HG03571 (cell line): ENCODE results near the gene CNTN2.

Experiments used
- ATAC-seq: cut with Tn5 transposase; IDR thresholded peaks from one replicate; pipeline ENCODE4 v1.9.1; 2021; ENCODE audit not compliant: unreplicated experiment

CNTN2 gene, protein sequence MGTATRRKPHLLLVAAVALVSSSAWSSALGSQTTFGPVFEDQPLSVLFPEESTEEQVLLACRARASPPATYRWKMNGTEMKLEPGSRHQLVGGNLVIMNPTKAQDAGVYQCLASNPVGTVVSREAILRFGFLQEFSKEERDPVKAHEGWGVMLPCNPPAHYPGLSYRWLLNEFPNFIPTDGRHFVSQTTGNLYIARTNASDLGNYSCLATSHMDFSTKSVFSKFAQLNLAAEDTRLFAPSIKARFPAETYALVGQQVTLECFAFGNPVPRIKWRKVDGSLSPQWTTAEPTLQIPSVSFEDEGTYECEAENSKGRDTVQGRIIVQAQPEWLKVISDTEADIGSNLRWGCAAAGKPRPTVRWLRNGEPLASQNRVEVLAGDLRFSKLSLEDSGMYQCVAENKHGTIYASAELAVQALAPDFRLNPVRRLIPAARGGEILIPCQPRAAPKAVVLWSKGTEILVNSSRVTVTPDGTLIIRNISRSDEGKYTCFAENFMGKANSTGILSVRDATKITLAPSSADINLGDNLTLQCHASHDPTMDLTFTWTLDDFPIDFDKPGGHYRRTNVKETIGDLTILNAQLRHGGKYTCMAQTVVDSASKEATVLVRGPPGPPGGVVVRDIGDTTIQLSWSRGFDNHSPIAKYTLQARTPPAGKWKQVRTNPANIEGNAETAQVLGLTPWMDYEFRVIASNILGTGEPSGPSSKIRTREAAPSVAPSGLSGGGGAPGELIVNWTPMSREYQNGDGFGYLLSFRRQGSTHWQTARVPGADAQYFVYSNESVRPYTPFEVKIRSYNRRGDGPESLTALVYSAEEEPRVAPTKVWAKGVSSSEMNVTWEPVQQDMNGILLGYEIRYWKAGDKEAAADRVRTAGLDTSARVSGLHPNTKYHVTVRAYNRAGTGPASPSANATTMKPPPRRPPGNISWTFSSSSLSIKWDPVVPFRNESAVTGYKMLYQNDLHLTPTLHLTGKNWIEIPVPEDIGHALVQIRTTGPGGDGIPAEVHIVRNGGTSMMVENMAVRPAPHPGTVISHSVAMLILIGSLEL

DNA sequence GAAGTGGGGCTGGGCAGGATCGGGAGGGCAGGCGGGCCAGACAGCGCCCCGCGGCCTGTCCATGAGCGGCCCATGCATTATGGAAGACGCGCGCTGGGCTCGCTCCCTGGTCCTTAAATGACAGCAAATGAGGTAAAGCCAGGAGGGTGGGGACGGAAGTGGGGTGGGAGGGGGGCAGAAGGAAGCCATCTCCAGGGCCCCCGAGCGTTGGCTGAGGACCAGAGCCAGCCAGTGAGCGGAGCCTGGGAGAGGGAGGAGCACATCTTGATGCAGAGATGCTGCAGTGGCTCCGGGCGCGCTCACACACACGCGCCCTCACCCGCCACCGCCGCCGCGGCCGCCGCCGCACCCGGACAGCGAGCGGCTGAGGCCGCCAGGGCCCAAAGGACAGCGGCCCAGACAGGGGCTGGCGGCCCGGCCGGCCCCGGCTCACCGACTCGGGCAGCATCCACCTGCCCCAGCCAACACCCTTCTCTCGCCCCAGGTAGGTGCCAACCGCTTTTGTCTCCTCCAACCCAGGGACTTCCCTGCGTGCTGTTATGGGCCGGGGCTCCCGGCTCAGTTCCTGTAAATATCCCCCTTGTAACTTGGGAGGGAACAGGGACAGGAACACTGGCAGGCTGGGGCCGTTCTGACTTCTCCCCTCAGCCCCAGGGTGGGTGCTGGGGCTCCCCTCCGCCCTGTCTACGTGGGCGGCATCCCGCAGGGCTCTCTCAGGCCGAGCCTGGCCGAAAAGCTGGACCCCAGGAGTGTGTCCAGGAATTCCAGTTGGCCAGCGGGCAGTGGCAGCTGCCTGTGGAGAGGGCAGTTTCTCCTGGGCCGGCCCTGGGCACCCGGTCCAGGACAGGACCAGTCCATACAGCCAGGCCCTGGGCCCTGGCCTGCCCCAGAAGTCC lies at the start of gene CNTN2:
CNTN2 (plus strand) TSS at position 302 of the 896 bp plus-strand sequence. CDS start 9,974 bp downstream, outside the sequence.
- ATAC-seq: no peak

DNA sequence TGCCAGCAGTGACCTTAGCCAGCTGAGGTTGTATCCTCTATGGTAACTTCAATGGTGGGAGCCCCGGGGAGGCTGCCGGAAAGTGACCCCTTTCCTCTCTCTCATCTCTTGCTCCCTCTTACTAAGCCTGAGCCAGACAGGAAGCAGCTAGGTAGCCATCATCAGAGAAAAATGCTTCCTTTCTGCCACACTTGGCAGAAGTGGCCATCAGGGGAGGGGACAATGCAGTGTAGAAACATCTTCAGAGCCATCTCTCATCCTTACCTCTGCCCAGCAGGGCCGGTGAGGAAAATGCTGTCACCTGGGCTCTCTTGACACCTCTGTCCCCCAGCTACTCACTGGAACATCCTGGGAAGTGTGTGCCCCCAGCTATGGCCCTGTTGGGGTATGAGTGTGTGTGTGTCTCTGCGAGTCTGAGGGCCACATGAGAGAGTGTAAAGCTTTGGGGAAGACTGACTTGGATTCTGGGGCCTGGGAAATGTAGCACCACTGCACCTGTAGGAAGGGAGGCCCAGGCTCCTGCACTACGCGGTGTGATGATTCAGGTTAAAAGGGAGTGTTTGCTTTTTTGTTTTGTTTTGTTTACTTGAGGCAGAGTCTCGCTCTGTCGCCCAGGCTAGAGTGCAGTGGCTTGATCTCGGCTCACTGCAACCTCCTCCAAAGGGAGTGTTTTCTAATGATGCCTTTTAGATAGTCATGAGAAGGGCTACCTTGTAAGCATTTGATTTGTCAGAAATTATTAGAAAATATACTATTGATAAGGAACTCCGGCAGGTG lies 48.7 kb upstream of the CNTN2 start:
- no peak for ATAC-seq

DNA sequence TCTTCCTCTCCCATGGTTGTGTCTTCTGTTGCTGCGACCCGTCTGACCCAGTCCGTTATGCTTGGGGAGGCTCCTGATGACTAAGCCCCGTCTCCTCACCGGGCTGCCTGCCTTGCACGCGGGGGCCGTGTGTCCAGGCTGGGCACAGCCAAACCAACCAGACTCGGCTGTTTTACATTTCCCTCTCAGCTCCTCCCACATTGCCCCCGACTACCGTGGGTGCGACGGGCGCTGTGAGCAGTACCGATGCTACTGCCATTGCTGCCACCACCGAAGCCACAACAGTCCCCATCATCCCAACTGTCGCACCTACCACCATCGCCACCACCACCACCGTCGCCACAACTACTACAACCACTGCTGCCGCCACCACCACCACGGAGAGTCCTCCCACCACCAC lies 46.0 kb upstream of the CNTN2 start:
- no peak for ATAC-seq

DNA sequence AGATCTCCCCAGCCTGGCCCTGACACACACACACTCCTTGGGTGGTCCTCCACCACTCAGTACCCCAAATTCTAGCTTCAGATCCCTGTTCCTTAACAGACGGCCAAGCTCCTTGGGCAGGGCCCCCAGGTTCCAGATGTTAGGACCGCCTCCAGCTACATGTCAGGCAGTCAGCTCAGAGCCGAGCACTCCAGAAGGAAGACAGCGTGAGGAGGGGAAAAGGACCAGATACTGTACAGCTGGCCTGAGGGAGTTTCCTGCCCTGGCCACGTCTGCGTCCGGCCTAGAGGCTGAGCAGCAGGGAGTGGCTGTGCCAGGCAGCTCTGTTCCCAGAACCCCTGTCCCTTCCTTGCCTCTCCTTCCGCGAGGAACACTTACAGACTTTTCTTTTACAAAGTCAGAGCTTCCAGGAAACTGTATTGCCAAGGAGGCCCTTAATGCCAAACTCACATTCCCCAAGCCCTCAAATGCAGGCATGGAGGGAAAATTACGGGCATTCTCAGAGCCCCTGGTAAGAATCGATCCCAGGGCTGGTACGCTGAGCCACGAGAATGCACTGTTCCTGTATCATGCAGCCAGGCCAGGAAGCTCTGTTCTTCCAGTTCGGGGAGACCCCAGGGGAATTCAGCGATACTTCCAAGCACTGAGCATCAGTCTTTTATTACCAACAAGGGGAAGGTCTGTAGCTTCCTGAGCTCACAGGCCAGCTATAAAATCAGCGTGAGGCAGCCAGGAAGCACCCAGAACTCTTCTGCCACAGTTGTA lies 45.2 kb upstream of the CNTN2 start:
- no peak for ATAC-seq

DNA sequence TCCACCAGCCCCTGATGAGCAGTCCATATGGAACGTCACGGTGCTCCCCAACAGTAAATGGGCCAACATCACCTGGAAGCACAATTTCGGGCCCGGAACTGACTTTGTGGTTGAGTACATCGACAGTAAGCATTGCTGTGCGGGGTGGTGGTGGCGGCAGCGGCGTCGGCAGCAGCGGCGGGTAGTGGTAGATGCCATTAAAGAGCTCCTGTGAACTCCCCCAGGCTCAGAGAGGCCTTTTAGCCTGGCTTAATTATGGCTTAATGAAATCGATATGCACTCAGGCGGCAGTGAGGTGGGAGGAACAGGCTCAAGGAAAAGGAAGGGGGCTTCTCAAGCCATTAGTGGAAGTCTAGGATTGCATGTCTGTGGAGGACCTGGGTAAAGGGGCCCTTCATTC lies 41.9 kb upstream of the CNTN2 start:
- no peak for ATAC-seq

DNA sequence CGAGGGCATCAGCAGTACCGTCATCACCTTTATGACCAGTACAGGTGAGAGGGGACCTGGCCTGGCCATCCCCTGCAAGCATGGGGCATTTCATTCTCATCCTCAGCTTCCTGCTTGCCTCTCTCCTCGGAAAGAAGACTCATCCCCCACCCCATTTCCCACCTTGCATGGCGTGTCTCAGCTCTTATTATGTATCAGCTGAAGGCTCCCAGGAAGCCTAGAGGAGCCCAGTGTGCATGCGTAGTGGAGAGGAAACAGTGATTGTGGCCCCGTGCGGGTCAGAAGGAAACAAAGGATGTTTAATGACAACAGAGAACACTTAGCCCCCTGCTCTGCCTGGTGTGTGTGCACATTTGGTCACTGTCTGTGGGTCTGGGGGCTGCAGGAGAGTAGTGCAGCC lies 40.3 kb upstream of the CNTN2 start:
- ATAC-seq: no peak

DNA sequence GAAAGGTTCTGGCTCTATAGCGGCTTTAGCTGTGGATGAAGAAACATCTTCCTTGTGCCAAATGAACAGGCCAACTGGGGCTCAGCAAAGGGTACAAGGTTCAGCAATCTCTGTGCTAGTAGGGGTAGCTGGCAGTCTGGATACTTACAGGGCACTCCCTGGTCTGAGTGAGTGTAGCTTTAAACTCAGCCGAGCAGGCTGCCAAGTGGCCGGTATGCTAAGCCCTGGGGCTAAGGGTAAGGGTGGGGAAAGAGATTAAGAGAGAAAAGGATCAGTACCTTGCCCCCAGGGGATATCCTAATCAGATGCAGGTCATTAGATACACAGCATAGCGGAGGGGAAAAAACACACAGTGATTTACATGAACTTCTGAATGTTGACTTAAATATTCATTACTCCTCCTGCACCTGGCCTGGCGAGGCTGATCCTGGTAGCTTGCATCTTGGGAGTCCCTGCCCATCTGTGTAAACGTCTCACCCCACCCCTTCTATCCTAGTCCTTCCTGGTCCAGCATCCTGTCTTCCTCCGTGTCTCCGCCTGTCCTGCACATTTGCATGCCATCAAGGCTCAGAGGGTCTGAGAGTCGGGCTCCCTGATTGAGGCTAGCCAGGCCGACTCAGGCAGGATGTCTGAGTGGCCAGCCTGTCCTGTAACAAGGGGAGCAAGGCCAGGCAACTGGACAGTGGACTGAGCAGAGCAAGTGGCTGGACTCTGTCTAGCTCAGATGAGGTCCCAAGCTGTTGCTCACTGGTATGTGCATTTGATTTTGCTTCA lies 39.5 kb upstream of the CNTN2 start:
- no peak for ATAC-seq

DNA sequence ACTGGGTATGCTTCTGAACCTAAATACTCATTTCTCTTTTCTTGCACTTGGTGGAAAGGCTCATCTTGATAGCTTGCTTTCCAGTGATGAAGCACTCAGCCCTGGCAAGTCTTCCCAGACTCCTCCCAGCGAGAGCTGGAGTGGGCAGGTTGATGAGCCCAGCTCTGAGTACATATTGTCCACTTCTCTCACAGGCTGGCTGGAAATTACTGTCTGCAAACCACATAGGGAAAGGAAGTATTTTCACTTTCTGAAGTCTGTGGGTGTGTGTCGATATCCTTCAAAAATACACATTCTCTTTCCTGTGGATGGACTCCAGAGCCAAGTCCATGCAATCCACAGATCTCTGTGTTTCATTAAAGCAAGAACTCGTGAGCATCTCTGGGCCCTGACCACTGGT lies 38.7 kb upstream of the CNTN2 start:
- no peak for ATAC-seq

DNA sequence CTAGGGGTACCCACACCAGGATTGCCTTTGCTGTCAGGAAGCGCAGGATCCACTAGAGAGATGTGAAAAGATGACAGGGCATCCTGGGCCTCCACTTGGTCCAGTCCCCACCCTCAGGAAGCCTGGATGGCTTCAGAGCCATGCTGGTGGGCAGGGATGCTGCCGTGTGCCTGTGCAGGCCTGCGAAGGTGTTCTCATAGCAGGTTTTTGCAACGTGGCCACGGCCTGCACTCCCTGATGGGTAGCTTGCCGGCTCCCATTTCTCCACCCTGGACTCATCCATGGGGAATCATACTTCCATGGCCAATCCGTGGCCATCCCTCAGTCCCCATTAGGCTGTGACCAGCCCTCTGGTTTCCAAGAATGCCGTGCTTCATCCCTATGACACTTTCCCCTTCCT lies 34.1 kb upstream of the CNTN2 start:
- no peak for ATAC-seq

DNA sequence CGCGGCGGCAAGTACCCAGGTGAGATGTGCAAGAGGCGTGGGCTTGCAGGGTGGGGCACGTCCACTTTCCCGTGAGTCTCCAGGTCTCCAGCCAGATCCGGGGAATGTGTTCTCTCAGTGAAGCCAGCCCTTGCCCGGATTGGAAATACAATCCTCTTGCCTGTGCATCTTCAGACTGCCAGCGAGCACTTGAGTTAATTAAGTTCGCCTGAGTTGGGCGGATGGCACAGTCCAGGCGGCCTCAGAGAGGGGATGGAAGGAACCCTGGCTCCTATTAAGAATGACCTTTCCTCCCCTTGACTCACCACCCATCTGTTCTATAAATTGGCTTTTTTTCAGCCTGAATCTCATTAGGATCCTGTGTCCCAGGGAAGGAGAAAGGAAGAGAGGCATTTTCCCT lies 33.3 kb upstream of the CNTN2 start:
- no peak for ATAC-seq

DNA sequence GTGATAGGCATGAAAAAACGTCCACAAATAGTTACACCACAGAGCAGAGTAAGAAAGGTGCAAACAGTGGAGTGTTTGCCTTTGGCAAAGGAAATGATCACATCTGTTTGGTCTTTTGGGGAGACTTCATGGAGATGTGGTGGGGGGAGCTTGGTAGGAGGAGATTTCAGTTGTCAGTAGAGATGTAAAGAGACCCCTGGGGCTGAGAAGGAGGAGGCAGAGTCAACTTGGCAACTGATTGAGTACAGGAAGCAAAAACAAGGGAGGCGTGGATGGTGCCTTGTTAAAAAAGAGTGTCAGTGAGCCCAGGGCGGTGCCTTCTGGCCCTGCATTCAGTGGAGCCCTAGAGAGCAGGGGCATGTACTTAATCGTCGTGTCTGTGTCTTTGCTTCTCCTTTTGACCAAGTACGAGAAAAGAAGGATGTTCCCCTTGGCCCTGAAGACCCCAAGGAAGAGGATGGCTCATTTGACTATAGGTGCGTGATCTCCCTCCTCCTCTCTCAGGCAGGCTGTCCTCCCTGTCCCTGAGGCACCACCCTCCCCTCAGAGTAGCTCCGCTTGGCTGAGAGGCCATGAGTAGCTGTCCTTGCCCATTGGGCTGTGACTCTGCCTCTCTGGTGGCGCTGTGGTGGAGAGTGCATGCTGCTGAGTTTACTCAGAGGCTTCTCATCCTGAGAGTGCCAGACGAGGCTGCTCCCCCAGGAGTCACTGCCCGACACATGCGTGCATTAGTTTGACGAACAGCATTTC lies 30.4 kb upstream of the CNTN2 start:
- no peak for ATAC-seq

DNA sequence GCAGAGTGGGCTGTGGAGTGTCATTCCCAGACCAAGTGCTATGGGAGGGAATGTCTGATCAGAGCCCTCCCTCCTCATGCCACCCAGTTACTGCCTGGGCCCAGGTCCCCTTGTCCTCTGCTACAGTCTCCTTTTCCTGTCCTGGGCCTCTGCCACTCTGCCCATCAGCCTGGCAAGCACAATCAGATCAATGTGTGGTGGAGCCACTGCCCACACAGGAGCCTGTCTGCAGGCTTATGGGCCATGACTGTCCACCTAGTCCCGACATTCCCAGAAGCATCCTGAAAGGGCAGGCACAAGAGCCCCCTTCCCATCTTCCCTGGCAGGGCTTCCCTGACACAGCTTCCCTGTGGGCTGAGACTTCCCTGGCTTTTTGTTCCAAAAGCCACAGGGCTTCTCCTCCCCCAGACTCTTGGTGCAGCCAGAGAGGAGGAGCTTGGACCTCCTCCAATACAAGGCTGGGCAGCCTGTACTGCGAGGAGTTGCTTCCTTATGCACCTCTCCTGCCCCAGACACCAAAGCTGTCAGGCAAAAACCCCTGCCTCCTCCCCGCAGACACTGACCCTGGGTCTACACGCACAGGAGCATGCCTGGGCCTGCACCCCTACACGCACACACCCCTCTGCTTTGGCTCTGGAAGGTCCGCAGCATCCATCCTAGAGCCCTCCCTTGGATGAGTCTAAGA lies 29.2 kb upstream of the CNTN2 start:
- no peak for ATAC-seq

DNA sequence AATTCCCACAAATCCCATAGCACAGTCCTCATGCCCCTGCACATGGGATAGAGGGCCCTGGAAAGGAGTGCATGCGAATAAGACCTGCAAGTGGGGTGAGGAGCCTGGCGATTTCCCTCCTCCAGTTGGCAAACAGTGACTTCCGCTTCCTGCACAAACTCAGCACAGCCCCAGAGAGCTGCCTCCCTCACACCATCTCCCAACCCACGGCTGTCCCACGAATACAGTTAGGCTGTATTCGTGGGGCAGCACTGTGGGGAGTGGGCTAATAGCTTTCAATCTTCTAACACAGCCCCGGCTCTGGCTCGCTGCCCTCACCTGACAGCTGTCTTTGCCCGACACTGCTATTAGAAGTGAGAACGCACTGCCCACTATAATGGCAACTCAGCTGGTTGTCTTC lies 28.2 kb upstream of the CNTN2 start:
- ATAC-seq: no peak

DNA sequence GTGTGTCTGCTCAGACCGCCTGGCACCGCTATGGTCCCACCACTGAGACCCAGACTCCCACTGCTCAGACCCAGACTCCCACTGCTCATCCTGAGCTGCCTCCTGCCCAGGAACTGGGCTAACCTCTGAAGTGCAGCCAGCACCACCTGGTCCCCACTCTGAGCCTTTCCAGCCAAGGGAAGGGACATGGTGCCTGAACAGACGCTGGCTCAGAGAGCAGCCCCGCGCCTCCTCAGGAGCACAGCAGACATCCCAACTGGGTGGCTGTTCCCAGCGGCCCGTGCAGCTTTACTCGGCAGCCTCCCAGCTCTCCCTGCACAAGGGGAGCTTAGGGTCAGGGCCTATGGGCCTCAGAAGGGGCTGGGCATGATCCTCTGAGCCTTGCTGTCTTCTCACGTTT lies 27.8 kb upstream of the CNTN2 start:
- no peak for ATAC-seq

DNA sequence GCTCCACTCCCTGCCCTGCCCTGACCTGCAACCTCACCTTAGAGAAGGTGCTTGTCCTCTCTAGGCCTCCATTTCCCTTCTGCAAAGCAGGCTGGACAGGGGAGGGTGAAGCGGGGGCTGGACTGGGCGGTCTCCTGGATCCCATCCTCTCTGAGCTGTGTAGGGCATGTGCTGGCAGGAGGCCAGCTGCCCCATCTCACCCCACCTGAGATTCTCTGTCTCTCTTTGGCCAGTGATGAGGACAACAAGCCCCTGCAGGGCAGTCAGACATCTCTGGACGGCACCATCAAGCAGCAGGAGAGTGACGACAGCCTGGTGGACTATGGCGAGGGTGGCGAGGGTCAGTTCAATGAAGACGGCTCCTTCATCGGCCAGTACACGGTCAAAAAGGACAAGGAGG lies 26.9 kb upstream of the CNTN2 start:
- ATAC-seq: no peak

DNA sequence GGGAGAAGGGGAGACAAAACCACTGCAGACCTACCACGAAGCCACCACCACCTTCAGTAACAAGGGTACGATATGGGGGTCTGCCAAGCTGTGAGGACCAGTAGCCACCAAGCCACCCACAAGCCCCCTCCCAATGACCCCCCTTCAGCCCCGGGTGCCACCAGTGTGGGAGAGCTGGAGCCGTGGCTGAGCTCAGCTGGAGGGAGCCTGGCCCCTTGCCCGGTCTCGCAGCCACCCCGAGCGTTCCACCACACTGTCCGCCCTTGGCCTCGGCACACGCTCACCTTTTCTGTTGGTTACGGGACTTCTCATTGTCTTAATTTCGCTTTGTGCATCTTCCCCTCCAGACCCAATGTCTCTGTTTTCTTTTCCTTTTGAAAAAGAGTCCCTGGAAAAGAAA lies 26.4 kb upstream of the CNTN2 start:
- no peak for ATAC-seq

DNA sequence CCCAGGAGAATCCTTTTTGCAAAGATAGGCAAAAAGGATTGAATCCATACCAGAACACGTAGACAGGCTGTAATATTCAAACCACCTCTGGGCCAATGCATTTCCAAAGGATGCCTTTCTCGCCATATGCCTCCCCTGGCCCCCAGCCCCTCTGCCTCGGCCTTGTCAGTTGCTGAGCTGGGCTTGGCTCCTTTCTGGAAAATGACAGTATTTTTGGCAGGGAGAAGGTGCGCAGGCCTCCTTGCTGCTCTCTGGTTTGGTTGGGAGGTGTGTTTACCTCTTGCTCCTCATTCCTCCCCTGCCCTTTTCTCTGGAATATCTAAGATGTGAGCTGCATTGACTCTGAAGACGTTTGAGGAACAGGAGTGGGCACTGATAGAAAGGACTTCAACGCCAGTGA lies 26.0 kb upstream of the CNTN2 start:
- no peak for ATAC-seq
